GM19455 (cell line): ENCODE data around the gene TOR1A.
"Not testable (repeated sequence)": the region's sequence is repeated elsewhere in the genome, so short reads cannot be mapped to it uniquely, and the experiment has no call there.

ENCODE experiments used
- ATAC-seq: cut with Tn5 transposase; IDR thresholded peaks from one replicate; pipeline ENCODE4 v1.9.1; 2021; ENCODE audit not compliant: unreplicated experiment

Gene TOR1A

GRCh38 chr9:129784970-129785369 is 39.0 kb downstream of the TOR1A start:
- not testable (repeated sequence) for ATAC-seq

- ATAC-seq: no peak
Observed at GRCh38 chr9:129783516-129784361, 40.2 kb downstream of the TOR1A start.

- no peak for ATAC-seq
Observed at GRCh38 chr9:129781981-129782380, 42.0 kb downstream of the TOR1A start.

GRCh38 chr9:129781131-129781530 is 42.8 kb downstream of the TOR1A start:
- ATAC-seq: no peak

GRCh38 chr9:129779560-129780190 is 44.3 kb downstream of the TOR1A start:
- ATAC-seq: no peak

- ATAC-seq: no peak
Observed at GRCh38 chr9:129778469-129778868, 45.5 kb downstream of the TOR1A start.

GRCh38 chr9:129777769-129778130 is 46.2 kb downstream of the TOR1A start:
- no peak for ATAC-seq

GRCh38 chr9:129776938-129777768 is 46.8 kb downstream of the TOR1A start:
- ATAC-seq: no peak

- ATAC-seq: no peak
Observed at GRCh38 chr9:129776566-129776937, 47.4 kb downstream of the TOR1A start.

GRCh38 chr9:129776096-129776495 is 47.8 kb downstream of the TOR1A start:
- not testable (repeated sequence) for ATAC-seq

GRCh38 chr9:129775448-129775798 is 48.5 kb downstream of the TOR1A start:
- ATAC-seq: no peak

GRCh38 chr9:129774791-129775447 is 49.0 kb downstream of the TOR1A start:
- ATAC-seq: no peak

GRCh38 chr9:129773262-129774048 is 50.5 kb downstream of the TOR1A start:
- no peak for ATAC-seq

- no peak for ATAC-seq
Observed at GRCh38 chr9:129770741-129771140, 53.2 kb downstream of the TOR1A start.

GRCh38 chr9:129769669-129770068 is 54.3 kb downstream of the TOR1A start:
- ATAC-seq: no peak

- ATAC-seq: no peak
Observed at GRCh38 chr9:129768486-129768885, 55.5 kb downstream of the TOR1A start.

GRCh38 chr9:129765764-129766317 is 58.1 kb downstream of the TOR1A start:
- no peak for ATAC-seq

- ATAC-seq: no peak
Observed at GRCh38 chr9:129762985-129763926, 60.7 kb downstream of the TOR1A start.
